SH-SY5Y (cell line): ENCODE results near the gene C19orf53.

Experiments used
- GATA2 ChIP-seq: IDR thresholded peaks from 2 replicates; pipeline ENCODE4 v1.6.1; 2011; ENCODE audit warnings: mild to moderate bottlenecking, low read depth, low read length
- GATA3 ChIP-seq: IDR thresholded peaks from 2 replicates; pipeline ENCODE4 v1.6.1; 2011; ENCODE audit warnings: low read depth, mild to moderate bottlenecking, low read length, moderate library complexity

DNA sequence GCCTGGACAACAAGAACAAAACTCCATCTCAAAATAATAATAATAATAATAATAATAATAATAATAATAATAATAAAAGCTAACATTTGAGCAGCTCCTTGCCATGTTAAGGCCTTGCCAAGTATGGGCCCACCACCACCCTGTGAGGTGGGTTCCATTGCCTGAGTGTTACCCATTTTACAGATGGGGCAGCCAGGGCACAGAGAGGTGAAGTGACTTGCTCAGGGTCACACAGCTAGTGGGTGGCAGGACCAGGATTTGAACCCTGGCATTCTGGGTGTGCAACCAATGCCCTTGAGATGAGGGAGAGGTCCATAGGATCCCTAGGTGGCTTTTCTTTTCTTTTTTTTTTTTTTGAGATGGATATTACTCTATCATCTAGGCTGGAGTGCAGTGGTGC, 50.4 kb downstream of the C19orf53 start:
- TF ChIP-seq GATA2 (no peak), GATA3 (no peak)
